ENCODE measurements around the gene ITK.
A peak's percentile ranks its signal among the peaks of the same experiment; 100 is the strongest.

ITK gene

GRCh38 chr5:157148734-157149615 is 31.7 kb upstream of the ITK start:
- H3K4me2 ChIP-seq (ENCODE audit: low read depth, low read length, poor library complexity, severe bottlenecking): no peak overlapping the region
- TF ChIP-seq EZH2phosphoT487 (IDR thresholded peaks at IDR 0.05; ENCODE audit: borderline replicate concordance) (no peak), CTCF (conservative IDR thresholded peaks at IDR 0.05; ENCODE audit: low read length) (peak; percentile 69)

GRCh38 chr5:157150995-157151394 is 29.6 kb upstream of the ITK start:
- no peak overlapping the region for H2AFZ ChIP-seq (ENCODE audit: low read length)
- TF ChIP-seq EZH2phosphoT487 (IDR thresholded peaks at IDR 0.05; ENCODE audit: borderline replicate concordance) (no peak), CTCF (conservative IDR thresholded peaks at IDR 0.05; ENCODE audit: low read length) (no peak)
- no peaks in the 10 kb centered on the region for H3K79me2 ChIP-seq (ENCODE audit: insufficient read depth, low read length)
- no peak overlapping the region for H3K4me2 ChIP-seq (ENCODE audit: low read depth, low read length, poor library complexity, severe bottlenecking)
- H3K9ac ChIP-seq (ENCODE audit: low read depth, low read length, poor library complexity, severe bottlenecking): no peak overlapping the region
- H3K27me3 ChIP-seq (ENCODE audit: insufficient read depth, low read length, poor library complexity, severe bottlenecking): no peaks in the 10 kb centered on the region
- H4K20me1 ChIP-seq (ENCODE audit: insufficient read depth, low read length, poor library complexity, severe bottlenecking): no peaks in the 10 kb centered on the region
- no peaks in the 10 kb centered on the region for H3F3A ChIP-seq (ENCODE audit: low read depth)
- H3K9me3 ChIP-seq (ENCODE audit: insufficient read depth, low read depth, low read length): no peaks in the 10 kb centered on the region
- no peaks in the 10 kb centered on the region for H3K36me3 ChIP-seq (ENCODE audit: insufficient read depth, low read length)
- H3K4me1 ChIP-seq (ENCODE audit: insufficient read depth, low read length, poor library complexity, severe bottlenecking): no peaks in the 10 kb centered on the region
- no peaks in the 10 kb centered on the region for H3K9me2 ChIP-seq (replicated peaks; ENCODE audit: low read depth, low read length)
- H3K4me3 ChIP-seq (ENCODE audit: low read length, poor library complexity, severe bottlenecking): no peak overlapping the region

More at GRCh38 chr5:157148734-157149615, 31.7 kb upstream of the ITK start:
- Histone ChIP-seq H3K4me3 (ENCODE audit: low read length, poor library complexity, severe bottlenecking) (no peak overlapping the region), H3K36me3 (ENCODE audit: insufficient read depth, low read length) (no peaks in the 10 kb centered on the region), H2AFZ (ENCODE audit: low read length) (no peak overlapping the region), H4K20me1 (ENCODE audit: insufficient read depth, low read length, poor library complexity, severe bottlenecking) (no peaks in the 10 kb centered on the region), H3K4me1 (ENCODE audit: insufficient read depth, low read length, poor library complexity, severe bottlenecking) (no peaks in the 10 kb centered on the region), H3K27me3 (ENCODE audit: insufficient read depth, low read length, poor library complexity, severe bottlenecking) (no peaks in the 10 kb centered on the region), H3K79me2 (ENCODE audit: insufficient read depth, low read length) (no peaks in the 10 kb centered on the region), H3K9ac (ENCODE audit: low read depth, low read length, poor library complexity, severe bottlenecking) (no peak overlapping the region), H3K9me3 (ENCODE audit: insufficient read depth, low read depth, low read length) (no peaks in the 10 kb centered on the region), H3F3A (ENCODE audit: low read depth) (no peaks in the 10 kb centered on the region), H3K9me2 (replicated peaks; ENCODE audit: low read depth, low read length) (no peaks in the 10 kb centered on the region)

GRCh38 chr5:157155297-157155696 is 25.3 kb upstream of the ITK start:
- no peak overlapping the region for H3K9ac ChIP-seq (ENCODE audit: low read depth, low read length, poor library complexity, severe bottlenecking)
- no peaks in the 10 kb centered on the region for H3K27me3 ChIP-seq (ENCODE audit: insufficient read depth, low read length, poor library complexity, severe bottlenecking)
- H3K9me2 ChIP-seq (replicated peaks; ENCODE audit: low read depth, low read length): no peaks in the 10 kb centered on the region
- no peak for TF ChIP-seq EZH2phosphoT487 (IDR thresholded peaks at IDR 0.05; ENCODE audit: borderline replicate concordance)
- no peak for TF ChIP-seq CTCF (conservative IDR thresholded peaks at IDR 0.05; ENCODE audit: low read length)
- H2AFZ ChIP-seq (ENCODE audit: low read length): no peak overlapping the region
- no peaks in the 10 kb centered on the region for H3K36me3 ChIP-seq (ENCODE audit: insufficient read depth, low read length)
- H3F3A ChIP-seq (ENCODE audit: low read depth): no peaks in the 10 kb centered on the region
- H3K4me1 ChIP-seq (ENCODE audit: insufficient read depth, low read length, poor library complexity, severe bottlenecking): no peaks in the 10 kb centered on the region
- H3K9me3 ChIP-seq (ENCODE audit: insufficient read depth, low read depth, low read length): no peaks in the 10 kb centered on the region
- H3K79me2 ChIP-seq (ENCODE audit: insufficient read depth, low read length): no peaks in the 10 kb centered on the region
- no peak overlapping the region for H3K4me2 ChIP-seq (ENCODE audit: low read depth, low read length, poor library complexity, severe bottlenecking)
- H4K20me1 ChIP-seq (ENCODE audit: insufficient read depth, low read length, poor library complexity, severe bottlenecking): no peaks in the 10 kb centered on the region
- no peak overlapping the region for H3K4me3 ChIP-seq (ENCODE audit: low read length, poor library complexity, severe bottlenecking)

Measured in Loucy (cell line).